ENCODE measurements around the gene GRID1.

GRID1 gene

GRCh38 chr10:85638797-85639196, 727.8 kb downstream of the GRID1 start:
- no peak overlapping the region for H3K27ac ChIP-seq (ENCODE audit: extremely low read depth, low read depth, low read length)
- TF ChIP-seq ZNF488 (tag by site-specific recombination; IDR thresholded peaks at IDR 0.05) (no peak), MEIS1 (CRISPR knock-in tag; IDR thresholded peaks at IDR 0.05; ENCODE audit: borderline replicate concordance) (no peak), ZNF292 (tag by site-specific recombination; IDR thresholded peaks at IDR 0.05; ENCODE audit: borderline replicate concordance, low read depth) (no peak), ZNF785 (tag by site-specific recombination; IDR thresholded peaks at IDR 0.05) (no peak), ZFP37 (tag by site-specific recombination; IDR thresholded peaks at IDR 0.05) (no peak), ZBTB17 (tag by site-specific recombination; IDR thresholded peaks at IDR 0.05) (no peak), ZNF701 (tag by site-specific recombination; IDR thresholded peaks at IDR 0.05) (no peak), ZNF561 (tag by site-specific recombination; IDR thresholded peaks at IDR 0.05; ENCODE audit: borderline replicate concordance) (no peak), ZBTB1 (tag by site-specific recombination; IDR thresholded peaks at IDR 0.05) (no peak), ZNF398 (tag by site-specific recombination; IDR thresholded peaks at IDR 0.05) (no peak), YY1 (tag by site-specific recombination; IDR thresholded peaks at IDR 0.05) (no peak), ZNF529 (tag by site-specific recombination; IDR thresholded peaks at IDR 0.05; ENCODE audit: insufficient replicate concordance) (no peak), HOXD13 (CRISPR knock-in tag; IDR thresholded peaks at IDR 0.05; ENCODE audit: borderline replicate concordance) (no peak), PBX3 (CRISPR knock-in tag; IDR thresholded peaks at IDR 0.05) (no peak), ZNF155 (tag by site-specific recombination; IDR thresholded peaks at IDR 0.05) (no peak), ZNF530 (tag by site-specific recombination; IDR thresholded peaks at IDR 0.05; ENCODE audit: low read depth) (no peak)
- no peak overlapping the region for H3K4me3 ChIP-seq (ENCODE audit: low read depth, low read length)
- peaks cover 27% of the 10 kb centered on the region for H3K4me1 ChIP-seq (ENCODE audit: control insufficient read depth, insufficient read depth, low read length)
- CTCF ChIA-PET, result no interaction called here
- H3K36me3 ChIP-seq (ENCODE audit: control insufficient read depth in 2 of 2, insufficient read depth in 1 of 2, low read length in 2 of 2), result no peaks in the 10 kb centered on the region
- H3K9me3 ChIP-seq (ENCODE audit: control insufficient read depth, insufficient read depth, low read depth, low read length), result no peaks in the 10 kb centered on the region
- POLR2A ChIA-PET, result no interaction called here

GRCh38 chr10:85635650-85636049, 730.9 kb downstream of the GRID1 start:
- CTCF ChIA-PET, result no interaction called here
- TF ChIP-seq ZNF335 (tag by site-specific recombination; conservative IDR thresholded peaks at IDR 0.05) (no peak), ZBTB10 (tag by site-specific recombination; IDR thresholded peaks at IDR 0.05) (no peak), ZNF792 (tag by site-specific recombination; IDR thresholded peaks at IDR 0.05) (no peak), ZNF398 (tag by site-specific recombination; IDR thresholded peaks at IDR 0.05) (no peak), PRDM4 (tag by site-specific recombination; IDR thresholded peaks at IDR 0.05) (no peak), ZNF239 (tag by site-specific recombination; IDR thresholded peaks at IDR 0.05) (no peak), ZNF214 (tag by site-specific recombination; IDR thresholded peaks at IDR 0.05; ENCODE audit: borderline replicate concordance) (no peak), ZBTB48 (tag by site-specific recombination; IDR thresholded peaks at IDR 0.05) (no peak), ZNF133 (tag by site-specific recombination; IDR thresholded peaks at IDR 0.05) (no peak), ZNF354C (tag by site-specific recombination; IDR thresholded peaks at IDR 0.05; ENCODE audit: borderline replicate concordance, low read depth) (no peak), ZNF266 (tag by site-specific recombination; IDR thresholded peaks at IDR 0.05; ENCODE audit: low read depth) (no peak)

More at GRCh38 chr10:85635650-85636049, 730.9 kb downstream of the GRID1 start:
- H3K4me1 ChIP-seq (ENCODE audit: control insufficient read depth, insufficient read depth, low read length), result no peaks in the 10 kb centered on the region
- no peak overlapping the region for H3K4me3 ChIP-seq (ENCODE audit: low read depth, low read length)
- H3K9me3 ChIP-seq (ENCODE audit: control insufficient read depth, insufficient read depth, low read depth, low read length), result no peaks in the 10 kb centered on the region
- no peak overlapping the region for H3K27ac ChIP-seq (ENCODE audit: extremely low read depth, low read depth, low read length)
- no peaks in the 10 kb centered on the region for H3K36me3 ChIP-seq (ENCODE audit: control insufficient read depth in 2 of 2, insufficient read depth in 1 of 2, low read length in 2 of 2)
- POLR2A ChIA-PET, result no interaction called here
